Parathyroid adenoma (tissue), 2 donors: ENCODE results near the gene SUPT4H1.

Source experiments
- H2AFZ ChIP-seq: fragments of 300-600 bp; sonication (generic); one replicate; pipeline ENCODE4 v1.7.0; 2017; ENCODE audit warnings: antibody characterized with exemption, mild to moderate bottlenecking
- H3K27ac ChIP-seq: fragments of 300-600 bp; sonication (generic); one replicate; pipeline ENCODE4 v1.7.0; 2017
- H3K27me3 ChIP-seq: fragments of 300-600 bp; sonication (generic); one replicate; pipeline ENCODE4 v1.7.0; 2017; ENCODE audit warnings: low read length; ENCODE audit not compliant: control insufficient read depth, insufficient read depth
- H3K36me3 ChIP-seq: fragments of 300-600 bp; sonication (generic); one replicate; pipeline ENCODE4 v1.7.0; 2017; ENCODE audit warnings: low read length; ENCODE audit not compliant: control insufficient read depth, insufficient read depth
- H3K4me1 ChIP-seq: fragments of 300-600 bp; sonication (generic); one replicate; pipeline ENCODE4 v1.7.0; 2017; ENCODE audit warnings: control low read depth
- H3K4me2 ChIP-seq: fragments of 300-600 bp; sonication (generic); one replicate; pipeline ENCODE4 v1.7.0; 2017; ENCODE audit warnings: low read length
- H3K4me3 ChIP-seq: fragments of 300-600 bp; sonication (generic); one replicate; pipeline ENCODE4 v1.7.0; 2017; ENCODE audit warnings: low read depth, low read length
- H3K79me2 ChIP-seq: fragments of 300-600 bp; sonication (generic); one replicate; pipeline ENCODE4 v1.7.0; 2017; ENCODE audit warnings: control low read depth
- H3K9ac ChIP-seq: fragments of 300-600 bp; sonication (generic); one replicate; pipeline ENCODE4 v1.7.0; 2017; ENCODE audit warnings: mild to moderate bottlenecking
- H3K9me3 ChIP-seq: fragments of 300-600 bp; sonication (generic); one replicate; pipeline ENCODE4 v1.7.0; 2017; ENCODE audit warnings: low read length; ENCODE audit not compliant: control insufficient read depth
- CTCF ChIP-seq: fragments of 300-600 bp; sonication (generic); IDR thresholded peaks from one replicate; pipeline ENCODE4 v1.7.0; 2017; ENCODE audit warnings: antibody characterized with exemption, mild to moderate bottlenecking
- donor health status: primary hyperparathyroidism.

The SUPT4H1 gene

DNA sequence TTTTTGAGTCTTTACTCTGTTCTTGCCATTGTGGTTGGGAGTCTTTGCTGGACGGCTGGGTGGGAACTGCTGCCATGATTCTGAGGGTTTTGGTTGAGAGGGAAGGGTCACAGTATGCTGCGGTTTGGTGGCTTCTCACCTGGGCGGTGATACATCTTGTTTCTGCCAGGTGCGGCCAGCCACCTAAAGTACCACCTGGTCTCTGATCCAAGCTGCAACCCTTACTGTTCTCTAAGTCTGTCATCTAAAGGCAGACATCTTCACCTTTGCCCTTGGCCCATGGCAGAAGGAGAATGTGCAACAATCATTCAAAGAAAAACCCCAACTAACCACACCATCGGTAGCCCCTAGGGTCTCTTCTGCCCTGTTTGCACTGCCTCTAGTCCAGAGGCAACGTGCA, 51.7 kb downstream of the SUPT4H1 start:
- Histone ChIP-seq H3K4me2 (no peak overlapping the region), H3K27me3 (no peaks in the 10 kb centered on the region), H3K9ac (no peak overlapping the region), H3K4me3 (no peak overlapping the region), H3K9me3 (no peaks in the 10 kb centered on the region), H2AFZ (no peak overlapping the region), H3K4me1 (no peaks in the 10 kb centered on the region), H3K79me2 (no peaks in the 10 kb centered on the region), H3K36me3 (no peaks in the 10 kb centered on the region), H3K27ac (no peak overlapping the region)
- no peak for TF ChIP-seq CTCF
